CD4-positive, alpha-beta T cell treated with Interleukin-15 for 4 hours (primary cell): ENCODE data around the gene ZCWPW1.
"Not testable (repeated sequence)": the region's sequence is repeated elsewhere in the genome, so short reads cannot be mapped to it uniquely, and the experiment has no call there.

ENCODE experiments used
- DNase-seq: peaks from one replicate; pipeline ENCODE4 v3.0.0-alpha.2; 2020; ENCODE audit warnings: low spot score

Gene ZCWPW1

DNA sequence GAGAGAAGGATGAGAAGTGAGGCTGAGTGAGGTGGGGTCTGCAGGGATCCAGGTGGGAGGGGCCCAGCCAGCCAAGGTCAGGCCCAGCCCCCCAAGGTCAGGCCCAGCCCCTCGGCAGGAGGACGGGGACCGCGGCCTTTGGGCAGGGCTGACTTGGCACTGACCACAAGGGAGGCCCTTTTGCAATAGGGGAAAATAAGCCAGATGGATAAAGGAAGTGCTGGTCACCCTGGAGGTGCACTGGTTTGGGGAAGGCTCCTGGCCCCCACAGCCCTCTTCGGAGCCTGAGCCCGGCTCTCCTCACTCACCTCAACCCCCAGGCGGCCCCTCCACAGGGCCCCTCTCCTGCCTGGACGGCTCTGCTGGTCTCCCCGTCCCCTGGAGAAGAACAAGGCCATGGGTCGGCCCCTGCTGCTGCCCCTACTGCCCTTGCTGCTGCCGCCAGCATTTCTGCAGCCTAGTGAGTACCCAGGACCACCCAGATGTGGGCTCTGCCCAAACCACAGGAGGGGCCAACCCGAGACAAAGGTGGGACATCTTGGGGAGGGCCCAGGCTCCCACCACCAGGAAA lies 55.2 kb downstream of the ZCWPW1 start, which contains the start of gene PILRA:
Gene PILRA, plus strand, starts transcription at position 227 of the 571 bp plus-strand sequence. Its CDS starts 170 bp downstream, at position 397.
- no peak for DNase-seq

DNA sequence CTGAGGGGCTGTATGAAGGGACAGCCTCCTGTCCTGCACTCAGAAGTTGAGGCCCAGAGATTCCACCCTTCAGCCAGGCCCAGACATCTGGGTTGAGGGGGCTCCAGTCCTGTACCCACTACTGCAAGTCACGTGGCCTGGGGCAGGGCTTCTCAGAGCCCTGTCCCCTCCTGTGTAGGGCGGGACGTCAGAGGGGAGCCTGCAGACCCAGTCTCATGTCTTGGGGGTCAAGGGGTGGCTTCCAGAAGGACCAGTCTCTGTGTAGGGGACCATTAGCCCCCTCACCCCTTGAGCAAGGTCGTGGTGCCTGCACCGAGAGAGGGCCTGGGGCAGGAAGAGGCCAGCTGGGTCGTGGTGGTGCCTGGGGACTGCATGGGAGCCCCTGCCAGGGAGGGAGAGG lies 55.8 kb downstream of the ZCWPW1 start:
- no peak for DNase-seq

DNA sequence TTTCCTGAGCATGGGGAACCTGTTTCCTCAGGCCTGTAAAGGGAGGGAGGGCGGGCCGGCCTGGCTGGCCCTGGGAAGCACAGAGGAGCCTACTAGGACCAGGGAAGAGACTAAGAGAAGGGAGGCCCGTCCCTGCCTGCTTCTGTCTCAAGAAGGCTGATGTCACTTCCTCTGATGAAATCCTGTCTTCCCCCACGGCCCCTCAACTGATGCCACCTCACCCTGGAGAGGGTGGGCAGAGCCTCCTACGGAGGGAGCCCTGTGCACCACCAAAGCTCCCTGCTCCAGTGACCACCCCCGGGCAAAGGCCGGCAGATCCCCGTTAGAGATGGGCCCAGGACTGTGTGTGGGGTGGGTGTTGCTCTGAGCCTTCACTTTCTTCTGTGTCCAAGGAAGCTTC lies 56.2 kb downstream of the ZCWPW1 start:
- no peak for DNase-seq

DNA sequence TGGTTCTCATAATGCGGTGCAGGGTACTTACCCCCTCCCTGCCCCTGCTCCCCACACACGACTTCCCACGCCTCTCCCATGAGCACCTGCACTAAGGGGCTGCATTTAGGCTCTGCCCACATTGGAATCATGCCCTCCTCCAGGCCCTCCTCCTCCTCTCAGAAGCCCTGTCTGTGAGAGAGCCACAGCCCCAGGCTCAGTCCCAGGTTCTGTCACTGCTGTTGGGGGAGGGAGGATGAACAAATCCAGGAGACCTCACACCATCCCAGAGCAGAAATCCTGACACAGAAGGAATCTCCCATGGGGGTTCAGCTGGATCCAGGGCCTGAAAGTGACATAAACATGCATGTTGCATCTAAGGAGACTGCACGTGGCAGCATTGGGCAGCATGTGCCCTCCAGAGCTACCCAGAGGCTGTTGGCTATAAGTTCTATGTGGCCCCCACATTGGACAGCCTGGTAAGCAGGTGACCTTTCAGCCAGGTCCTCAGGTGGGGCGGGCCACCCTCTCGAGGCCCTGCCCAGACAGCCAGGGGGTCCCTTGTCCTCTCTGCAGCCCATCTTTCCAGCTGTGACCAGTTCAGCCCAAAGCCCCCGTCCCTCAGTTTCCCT lies 56.8 kb downstream of the ZCWPW1 start:
- no peak for DNase-seq

DNA sequence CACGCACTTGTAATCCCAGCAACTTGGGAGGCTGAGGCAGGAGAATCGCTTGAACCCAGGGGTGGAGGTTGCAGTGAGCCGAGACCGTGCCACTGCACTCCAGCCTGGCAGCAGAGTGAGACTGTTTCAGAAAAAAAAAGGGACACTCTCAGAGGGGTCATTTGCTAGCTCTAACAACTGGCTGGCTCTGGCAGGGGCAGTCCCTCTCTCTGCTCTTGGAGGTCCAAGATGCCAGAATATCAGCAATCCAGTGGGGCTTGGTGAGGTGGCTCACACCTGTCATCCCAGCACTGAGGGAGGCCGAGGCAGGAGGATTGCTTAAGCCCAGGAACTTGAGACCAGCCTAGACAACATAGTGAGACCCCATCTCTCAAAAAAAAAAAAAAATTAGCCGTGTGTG lies 57.8 kb downstream of the ZCWPW1 start:
- DNase-seq = no peak

DNA sequence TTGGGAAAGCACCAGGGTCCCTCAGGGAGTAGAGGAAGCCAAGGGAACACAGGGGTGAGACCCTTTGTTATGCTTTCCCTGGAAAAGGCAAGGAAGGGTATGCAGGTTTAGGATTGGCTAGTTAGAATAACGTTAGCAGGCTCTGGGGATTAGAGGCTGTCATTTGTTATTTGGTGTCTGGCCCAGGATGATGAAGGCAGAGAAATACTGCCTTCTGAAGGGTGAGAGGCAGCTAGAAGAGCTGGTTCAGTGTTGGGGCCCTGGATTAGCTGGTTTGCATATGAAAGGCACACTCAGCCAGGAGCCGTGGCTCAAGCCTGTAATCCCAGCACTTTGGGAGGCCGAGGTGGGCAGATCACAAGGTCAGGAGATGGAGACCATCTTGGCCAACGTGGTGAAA lies 58.2 kb downstream of the ZCWPW1 start:
- no peak for DNase-seq

DNA sequence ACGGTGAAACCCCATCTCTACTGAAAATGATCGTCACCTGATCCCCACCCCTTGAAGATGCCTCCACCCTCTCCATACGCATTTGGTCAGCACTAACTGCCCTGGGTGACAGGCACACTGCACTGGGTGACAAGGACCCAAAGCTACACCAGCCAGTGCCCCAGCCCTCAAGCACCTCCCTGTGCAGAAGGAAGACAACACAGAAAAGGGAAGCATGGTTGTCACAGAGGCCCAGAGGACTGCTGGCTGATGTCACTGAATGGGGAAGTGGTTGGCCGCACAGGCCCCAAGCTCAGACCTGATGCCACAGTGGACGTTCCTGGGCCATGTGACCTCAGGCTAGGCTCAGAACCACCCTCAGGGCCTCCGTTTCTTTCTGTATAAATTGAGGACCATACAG lies 59.4 kb downstream of the ZCWPW1 start:
- DNase-seq = peak; percentile 13

DNA sequence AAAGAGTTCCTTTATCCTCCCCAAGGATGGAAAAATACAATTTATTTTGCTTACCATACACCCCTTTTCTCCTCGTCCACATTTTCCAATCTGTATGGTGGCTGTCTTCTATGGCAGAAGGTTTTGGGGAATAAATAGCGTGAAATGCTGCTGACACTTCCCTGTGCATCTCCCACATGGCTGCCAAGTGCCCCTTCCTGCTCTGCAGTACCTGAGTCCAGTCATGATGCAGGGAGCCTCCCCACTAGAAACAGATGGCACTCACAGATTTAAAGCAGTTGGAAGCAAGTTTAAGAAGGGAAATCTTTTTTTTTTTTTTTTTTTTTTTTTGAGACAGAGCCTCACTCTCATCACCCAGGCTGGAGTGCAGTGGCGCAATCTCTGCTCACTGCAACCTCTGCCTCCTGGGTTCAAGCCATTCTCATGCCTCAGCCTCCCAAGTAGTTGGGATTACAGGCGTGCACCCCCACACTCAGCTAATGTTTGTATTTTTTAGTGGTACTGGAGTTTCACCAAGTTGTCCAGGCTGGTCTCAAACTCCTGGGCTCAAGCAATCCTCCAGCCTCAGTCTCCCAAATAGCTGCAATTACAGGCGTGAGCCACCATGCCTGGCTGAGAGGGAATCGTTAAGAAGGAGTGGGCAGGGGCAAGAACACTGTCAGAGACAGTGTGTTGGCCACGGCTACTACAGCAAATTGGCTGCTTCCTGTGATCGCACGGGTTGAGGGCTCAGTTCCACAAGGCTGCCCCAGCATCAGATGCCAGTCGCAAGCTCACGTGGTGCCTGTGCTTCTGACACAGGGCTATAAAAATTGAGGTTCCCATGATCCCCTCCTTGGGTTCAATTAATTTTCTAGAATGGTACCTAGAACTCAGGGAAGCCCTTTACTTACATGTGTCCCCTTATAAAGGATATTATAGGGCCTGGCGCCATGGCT lies 60.6 kb downstream of the ZCWPW1 start:
- DNase-seq = no peak

DNA sequence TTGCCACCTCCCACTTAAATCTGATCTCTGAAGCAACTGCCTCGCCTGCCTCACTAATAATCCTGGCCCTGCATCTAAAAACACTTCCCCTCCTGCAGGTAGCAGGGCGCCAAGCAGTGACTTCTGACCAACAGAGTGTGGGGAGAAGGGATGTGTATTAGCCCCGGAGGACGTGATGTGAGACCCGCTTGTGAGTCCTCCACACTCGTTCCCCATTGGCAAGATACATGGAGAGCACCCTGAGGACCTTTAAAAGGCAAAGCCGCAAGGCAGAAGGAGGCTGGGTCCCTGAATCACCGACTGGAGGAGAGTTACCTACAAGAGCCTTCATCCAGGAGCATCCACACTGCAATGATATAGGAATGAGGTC lies 61.3 kb downstream of the ZCWPW1 start:
- DNase-seq = no peak

DNA sequence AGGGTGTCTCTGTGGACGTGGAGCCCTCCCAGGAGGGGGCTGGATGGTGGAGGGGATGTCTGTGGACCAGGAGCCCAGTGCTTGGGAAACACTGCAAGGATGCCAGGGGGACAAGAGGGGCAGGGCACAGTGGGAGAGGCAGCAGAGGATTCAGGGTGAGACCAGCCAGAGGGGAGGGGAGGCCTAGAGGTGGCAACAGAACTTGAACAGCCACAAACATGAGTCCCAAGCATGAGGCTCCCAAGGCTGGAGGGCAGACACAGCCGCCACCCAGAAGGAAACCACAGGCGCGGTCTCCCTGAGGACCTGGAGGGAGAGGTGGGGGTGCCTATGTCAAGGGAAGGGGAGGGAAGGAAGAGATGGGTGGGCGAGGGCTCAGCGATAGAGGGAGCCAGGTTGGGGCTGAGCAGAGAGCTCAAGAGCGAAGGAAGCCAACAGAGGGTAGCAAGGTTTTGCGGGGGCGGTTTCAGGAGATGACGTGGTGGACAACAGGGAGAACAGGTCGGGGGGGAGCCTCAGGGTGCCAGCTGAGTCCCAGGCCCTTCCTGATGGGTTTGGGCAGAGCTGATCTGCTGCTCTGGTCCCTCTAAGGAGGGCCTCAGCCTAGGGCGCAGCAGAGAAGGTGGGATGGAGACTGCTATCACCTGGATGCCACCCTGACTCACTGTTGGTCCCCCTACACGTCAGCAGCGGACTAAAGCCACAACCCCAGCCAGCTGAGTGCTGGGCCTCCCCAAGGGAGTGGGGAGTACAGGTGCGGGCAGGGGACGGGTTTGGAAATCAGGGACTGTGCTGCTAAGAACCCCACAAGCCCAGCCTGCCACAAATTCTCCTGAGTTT lies 61.9 kb downstream of the ZCWPW1 start:
- DNase-seq = no peak

DNA sequence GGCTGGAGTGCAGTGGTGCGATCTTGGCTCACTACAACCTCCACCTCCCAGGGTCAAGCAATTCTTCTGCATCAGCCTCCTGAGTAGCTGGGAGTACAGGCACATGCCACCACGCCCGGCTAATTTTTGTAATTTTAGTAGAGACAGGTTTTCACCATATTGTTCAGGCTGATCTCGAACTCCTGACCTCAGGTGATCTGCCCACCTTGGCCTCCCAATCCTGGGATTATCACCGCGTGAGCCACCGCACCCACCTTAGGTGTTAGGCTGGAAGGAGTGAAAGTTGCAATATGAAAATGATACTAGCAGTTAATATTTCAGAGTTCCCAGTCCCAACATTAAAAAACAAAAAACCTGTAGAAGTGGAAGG lies 62.5 kb downstream of the ZCWPW1 start:
- not testable (repeated sequence) for DNase-seq

DNA sequence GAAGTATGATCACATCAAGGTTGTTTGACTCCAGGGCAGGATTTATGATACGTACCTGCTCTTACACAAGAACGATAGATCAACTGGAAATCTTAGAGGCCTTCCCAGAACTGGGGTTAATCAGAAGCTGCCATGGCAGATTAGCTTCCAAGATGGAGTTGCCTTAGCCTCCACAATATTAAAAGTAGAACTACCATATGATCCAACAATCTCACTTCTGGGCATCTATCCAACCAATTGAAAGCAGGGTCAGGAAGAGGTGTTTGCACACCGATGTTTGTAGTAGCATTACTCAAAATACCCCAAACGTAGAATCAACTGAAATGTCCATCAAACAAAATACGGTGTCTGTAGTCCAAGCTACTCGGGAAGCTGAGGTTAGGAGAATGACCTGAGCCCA lies 64.0 kb downstream of the ZCWPW1 start:
- DNase-seq = no peak

DNA sequence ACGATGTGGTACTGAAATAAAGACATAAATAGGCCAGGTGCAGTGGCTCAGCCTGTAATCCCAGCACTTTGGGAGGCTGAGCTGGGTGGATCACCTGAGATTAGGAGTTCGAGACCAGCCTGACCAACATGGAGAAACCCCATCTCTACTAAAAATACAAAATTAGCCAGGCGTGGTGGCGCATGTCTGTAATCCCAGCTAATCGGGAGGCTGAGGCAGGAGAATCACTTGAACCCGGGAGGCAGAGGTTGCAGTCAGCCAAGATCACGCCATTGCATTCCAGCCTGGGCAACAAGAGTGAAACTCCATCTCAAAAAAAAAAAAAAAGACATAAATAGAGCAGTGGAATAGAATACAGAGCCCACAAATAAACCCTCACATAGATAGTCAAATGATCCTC lies 64.7 kb downstream of the ZCWPW1 start:
- DNase-seq = not testable (repeated sequence)

DNA sequence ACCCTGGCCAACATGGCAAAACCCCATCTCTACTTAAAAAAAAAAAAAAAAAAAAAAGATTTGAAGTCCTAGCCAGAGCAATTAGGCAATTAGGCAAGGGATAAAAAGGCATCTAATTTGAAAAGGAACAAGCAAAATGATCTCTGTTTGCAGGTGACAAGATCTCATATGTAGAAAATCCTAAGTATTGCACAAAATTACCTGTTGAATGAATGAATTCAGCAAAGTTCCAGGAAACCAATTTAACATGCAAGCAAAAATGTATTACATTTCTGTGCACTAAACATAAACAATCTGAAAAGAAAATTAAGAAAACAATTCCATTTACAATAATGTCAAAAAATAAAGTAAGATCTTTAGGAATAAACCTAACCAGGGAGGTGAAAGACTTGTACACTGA lies 65.4 kb downstream of the ZCWPW1 start:
- no peak for DNase-seq

DNA sequence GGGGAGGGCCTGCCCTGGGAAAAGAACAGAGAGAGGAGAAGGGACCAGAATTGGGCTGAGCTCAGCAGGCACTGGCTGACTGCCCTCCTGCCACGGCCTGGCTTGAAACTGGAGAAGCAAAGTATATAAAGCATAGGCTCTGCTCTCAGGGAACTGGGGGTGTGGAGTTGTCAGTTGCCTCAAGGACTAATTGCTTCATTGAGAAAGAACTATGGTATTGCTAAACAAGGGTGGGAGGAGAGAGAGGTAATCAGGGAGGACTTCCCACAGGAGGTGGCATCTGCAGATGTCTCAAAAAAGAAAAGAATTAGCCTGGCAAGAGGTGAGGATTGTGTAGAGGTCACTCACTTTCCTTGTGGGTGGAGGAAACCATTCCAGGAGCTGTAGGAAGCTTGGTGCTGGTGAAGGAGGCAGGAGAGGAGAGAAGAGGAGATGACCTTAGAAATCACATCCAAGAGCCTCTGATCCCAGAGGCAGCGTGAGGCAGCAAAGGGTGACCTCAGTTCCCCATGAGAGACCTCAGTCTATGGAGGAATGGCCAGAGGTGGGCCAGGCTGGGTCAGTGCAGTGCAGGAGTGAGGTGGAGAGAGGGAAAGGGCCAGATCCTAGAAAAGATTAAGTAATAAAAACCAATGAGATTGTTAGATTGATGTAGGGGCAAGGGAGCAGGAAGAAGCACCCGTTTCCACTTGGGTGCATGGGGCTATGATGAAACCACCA lies 68.2 kb downstream of the ZCWPW1 start:
- no peak for DNase-seq

DNA sequence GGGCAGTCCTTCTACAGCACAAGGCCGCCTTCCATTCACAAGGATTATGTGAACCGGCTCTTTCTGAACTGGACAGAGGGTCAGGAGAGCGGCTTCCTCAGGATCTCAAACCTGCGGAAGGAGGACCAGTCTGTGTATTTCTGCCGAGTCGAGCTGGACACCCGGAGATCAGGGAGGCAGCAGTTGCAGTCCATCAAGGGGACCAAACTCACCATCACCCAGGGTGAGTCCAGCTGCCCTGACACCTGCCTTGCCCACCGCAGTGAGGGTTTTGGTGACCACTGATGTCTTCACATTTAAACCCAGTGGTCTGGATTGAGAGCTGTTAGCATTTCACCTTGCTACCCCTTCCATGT lies 69.7 kb downstream of the ZCWPW1 start:
- no peak for DNase-seq

DNA sequence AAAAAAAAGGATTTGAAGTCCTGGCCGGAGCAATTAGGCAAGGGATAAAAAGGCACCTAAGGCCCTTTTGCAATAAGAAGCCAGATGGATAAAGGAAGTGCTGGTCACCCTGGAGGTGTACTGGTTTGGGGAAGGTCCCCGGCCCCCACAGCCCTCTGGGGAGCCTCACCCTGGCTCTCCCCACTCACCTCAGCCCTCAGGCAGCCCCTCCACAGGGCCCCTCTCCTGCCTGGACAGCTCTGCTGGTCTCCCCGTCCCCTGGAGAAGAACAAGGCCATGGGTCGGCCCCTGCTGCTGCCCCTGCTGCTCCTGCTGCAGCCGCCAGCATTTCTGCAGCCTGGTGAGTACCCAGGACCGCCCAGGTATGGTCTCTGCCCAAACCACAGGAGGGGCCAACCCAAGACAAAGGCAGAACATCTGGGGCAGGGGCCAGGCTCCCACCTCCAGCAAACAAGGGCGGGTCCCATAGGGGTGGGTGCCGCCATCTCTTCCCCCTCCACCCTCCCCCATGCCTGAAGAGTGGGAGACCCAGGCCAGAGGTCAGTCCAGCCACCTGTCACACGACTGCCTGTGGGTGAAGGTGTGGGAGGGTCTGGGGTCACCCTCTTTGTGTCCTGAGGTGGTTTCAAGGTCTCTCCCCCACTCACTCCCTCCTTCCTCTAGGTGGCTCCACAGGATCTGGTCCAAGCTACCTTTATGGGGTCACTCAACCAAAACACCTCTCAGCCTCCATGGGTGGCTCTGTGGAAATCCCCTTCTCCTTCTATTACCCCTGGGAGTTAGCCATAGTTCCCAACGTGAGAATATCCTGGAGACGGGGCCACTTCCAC lies 70.3 kb downstream of the ZCWPW1 start, which contains the start of gene PILRB:
Gene PILRB, plus strand, starts transcription at position 91 of the 830 bp plus-strand sequence. Its CDS starts 186 bp downstream, at position 277.
- DNase-seq = no peak

DNA sequence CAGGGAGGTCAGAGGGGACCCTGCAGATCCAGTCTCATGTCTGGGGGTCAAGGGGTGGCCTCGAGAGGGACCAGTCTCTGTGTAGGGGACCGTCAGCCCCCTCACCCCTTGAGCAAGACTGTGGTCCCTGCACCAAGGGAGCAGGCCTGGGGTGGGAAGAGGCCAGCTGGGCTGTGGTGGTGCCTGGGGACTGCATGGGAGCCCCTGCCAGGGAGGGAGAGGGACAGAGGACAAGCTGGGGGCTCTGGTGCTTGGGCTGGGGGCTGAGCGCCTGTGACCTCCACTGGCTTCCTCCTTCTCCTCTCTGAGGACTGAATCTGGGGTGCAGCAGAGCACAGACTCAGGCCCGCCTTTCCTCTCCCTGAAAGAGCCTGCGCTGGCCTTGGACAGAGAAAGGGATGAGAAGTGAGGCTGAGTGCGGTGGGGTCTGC lies 71.4 kb downstream of the ZCWPW1 start:
- DNase-seq = no peak

DNA sequence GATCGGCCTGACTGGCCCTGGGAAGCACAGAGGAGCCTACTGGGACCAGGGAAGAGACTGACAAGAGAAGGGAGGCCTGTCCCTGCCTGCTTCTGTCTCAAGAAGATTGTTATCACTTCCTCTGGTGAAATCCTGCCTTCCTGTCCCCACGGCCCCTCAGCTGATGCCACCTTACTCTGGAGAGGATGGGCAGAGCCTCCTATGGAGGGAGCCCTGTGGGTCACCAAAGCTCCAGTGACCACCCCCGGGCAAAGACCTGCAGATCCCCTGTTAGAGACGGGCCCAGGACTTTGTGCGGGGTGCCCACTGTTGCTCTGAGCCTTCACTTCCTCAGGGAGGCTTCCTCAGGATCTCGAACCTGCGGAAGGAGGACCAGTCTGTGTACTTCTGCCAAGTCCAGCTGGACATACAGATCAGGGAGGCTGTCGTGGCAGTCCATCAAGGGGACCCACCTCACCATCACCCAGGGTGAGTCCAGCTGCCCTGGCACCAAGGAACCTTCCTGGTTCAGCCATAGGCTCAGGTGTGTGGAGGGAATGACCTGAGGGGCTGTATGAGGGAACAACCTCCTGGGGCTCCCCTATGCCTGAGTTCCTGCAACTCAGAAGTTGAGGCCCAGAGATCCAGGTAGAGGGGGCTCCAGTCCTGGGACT lies 72.0 kb downstream of the ZCWPW1 start:
- no peak for DNase-seq

DNA sequence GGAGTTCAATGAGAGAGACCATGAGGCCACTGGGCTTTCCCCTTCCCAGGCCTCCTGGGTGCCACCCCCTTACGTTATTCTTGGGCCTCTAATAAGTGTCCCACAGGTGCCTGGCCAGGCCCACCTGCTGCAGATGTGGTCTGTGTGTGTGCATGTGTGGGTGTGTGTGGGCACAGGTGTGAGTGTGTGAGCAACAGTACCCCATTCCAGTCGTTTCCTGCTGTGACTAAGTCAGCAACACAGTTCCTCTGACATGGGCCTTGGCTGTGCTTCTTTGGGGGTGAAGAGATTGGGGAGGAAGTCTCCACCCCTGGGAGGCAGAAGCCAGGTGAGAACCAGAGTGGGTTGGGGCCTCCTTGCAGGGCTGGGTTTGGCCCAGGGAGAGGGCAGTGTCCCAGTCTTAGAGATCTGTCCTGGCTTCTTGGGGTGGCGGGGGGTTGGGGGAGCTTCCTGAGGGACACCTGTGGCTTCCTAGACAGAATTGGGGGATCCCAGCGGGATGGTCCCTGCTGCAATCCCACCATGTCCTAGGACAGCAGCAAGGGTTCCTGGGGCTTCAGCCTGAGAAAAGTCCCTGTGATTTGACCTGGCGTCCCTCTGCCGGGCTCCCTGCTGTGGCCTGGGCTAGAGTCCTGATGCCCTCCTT lies 74.7 kb downstream of the ZCWPW1 start:
- DNase-seq = peak; percentile 47
